ENCODE data around the gene PCBP3.
"Not testable (repeated sequence)": the region's sequence is repeated elsewhere in the genome, so short reads cannot be mapped to it uniquely, and the experiment has no call there.

PCBP3 gene

DNA sequence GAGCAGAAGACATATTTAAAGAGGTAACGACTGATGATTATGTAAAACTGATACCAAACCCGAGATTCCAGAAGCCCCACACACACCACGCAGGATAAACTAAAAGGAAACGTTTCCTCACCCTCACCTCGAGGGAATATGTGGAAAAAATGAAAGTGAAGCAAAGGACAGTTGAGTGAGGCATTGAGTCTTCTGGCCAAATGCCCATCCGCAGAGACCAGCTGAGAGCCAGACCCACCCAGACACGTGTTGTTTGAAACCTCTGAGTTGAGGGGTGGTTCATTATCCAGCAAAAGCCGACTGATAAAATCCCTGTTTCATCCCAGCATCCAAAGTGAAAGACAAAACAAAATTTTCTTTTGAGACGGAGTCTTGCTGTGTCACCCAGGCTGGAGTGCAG is 29.6 kb upstream of the PCBP3 start:
- peak; percentile 21 for DNase-seq

DNA sequence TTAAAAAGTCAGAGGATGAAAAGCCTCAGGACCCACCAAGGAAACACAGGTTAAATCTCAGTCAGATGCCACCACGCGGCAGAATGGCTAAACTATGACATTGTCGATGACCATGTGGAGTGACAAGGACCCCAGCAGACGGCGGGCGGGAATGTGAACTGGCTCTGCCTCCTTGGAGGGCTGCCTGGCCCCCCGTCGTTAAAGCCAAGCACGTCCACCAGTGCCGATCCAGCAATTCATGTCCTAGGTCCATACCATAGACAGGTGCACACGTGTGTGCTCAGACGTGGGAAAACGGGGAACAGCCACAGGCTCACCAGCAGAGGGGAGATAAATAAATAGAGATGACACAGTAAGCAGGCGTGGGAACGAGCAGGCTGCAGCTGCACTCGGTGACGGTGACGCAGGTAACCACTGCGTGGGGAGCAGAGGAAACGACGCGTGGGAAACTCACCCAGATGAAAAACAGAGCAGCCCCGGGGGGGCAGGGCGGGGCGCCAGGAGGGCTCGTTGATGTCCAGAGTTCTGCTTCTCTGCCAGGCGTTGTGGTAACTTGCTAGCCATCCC is 28.3 kb upstream of the PCBP3 start:
- DNase-seq, result peak; percentile 29

DNA sequence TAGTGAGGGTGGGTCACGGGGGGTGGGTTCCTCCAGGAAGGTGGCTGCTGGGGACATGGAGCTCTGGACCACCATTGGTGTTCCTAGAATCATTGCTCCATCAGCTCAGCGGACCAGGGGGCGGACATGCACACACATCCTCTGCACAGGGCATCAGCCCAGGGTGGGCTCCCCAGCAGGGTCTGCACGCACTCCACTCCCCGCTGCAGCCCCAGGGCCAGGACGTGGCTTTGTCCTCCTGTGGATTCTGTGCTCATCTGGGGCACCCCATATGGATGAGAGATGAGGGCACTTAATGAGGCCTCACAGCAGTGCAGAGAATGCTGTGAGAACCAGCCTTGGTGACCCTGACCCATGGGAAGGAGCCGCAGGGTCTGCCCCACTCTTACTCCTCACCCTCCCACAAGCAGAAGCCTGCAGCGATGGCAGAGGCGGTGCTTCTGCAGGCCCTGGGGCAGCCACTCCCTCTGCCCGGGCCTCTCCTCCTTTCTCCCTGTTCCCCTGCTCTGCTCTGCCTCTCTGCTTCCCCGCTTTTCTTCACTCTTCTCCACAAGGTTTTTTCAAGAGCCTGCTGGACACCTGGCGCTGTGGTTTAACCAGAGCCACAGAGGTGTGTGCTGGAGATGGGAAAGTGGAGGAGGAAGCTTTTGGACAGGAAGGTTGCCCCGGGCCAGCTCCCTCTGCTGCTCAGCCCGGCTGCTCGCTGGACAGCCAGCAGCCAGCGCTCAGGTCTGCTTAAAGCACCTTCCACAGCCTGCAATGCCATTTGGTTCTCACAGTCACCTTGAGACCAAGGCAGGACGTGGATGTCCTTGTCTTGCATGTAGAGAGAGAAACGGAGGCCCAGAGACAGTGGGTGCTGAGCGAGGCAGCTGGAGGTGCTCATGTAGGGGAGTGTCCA is 26.3 kb upstream of the PCBP3 start:
- DNase-seq, result peak; percentile 33

DNA sequence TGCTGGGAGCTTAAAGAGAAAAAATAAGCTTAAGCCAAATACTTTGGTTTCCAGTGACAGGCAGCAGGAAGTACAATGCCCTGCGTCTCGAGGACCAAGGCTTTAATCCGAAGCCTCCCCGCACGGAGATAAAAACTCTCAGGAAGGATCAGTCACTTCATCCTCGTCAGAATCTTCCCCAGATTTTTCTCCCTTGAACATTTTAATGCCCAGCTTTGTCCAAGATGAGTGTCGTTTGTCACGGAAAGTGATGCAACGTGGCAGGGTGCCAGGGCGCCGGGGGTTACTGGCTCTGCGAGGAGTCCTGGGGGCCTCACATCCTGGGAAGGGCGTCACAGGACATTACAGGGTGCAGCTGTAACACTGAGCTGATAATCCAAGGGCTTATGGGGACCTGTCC is 25.2 kb upstream of the PCBP3 start:
- DNase-seq, result peak; percentile 45

DNA sequence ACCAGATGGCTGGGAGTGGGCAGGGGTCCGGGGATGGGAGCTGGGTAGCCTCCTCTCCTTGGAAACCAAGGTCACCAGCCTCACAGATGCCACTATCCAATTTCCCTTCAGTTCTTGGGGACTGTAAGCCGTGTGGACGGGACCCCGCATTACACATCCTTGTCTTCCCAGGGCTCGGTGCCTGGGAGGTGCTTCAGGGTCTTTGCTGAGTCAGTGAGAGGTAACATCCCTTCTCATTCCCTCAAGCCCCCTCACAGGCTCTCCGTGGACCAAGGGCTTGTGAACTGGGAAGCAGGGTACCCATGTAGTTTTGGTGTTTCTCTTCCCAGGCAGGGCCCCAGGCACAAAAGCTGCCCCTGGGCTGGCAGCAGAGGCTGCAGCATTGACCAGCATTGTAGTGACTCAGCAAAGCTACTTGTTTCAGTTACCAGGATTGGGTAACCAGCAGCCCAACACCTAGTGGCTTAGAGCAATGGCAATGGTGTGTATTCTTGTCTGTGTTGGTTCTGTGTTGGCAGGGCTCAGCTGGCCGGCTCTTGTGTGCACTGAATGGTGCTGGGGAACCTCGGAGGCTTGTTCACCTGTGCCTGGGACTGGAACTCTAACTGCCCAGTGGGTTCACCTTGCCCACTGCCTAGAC is 24.6 kb upstream of the PCBP3 start:
- peak; percentile 10 for DNase-seq

DNA sequence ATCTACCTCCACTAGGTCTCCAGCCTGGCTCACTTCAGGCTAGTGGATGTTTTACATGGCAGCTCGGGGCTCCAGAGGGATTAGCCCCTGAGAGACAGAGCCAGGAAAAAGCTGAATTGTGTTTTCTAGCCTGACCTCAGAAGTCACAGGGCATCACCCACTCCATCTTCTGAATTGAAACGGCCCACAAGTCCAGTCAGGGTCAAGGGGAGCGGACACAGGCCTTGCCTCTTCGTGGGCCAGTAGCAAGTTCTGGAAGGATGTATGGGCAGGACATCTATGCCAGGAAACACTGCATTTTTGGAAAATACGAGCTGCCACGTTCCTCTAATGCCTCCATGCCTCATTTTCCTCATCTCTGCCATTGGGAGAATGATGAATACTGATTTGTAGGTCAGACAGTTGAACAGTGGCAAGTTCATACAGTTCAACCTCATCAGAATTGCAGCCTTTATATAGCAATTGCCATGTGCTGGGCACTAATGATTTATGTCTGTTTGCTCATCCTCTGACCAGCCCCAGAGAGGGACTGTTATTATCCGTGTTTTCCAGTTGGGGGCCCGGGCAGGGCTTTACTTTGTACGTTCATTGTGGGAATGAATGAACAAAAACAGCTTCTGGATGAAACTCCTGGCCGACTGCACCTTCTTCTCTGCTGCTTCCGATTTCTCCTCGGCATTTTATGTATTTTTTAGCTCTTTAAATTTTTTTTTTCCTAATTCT is 23.2 kb upstream of the PCBP3 start:
- DNase-seq, result no peak

- DNase-seq, result not testable (repeated sequence)
Observed at GRCh38 chr21:45621435-45622331, 21.8 kb upstream of the PCBP3 start.

- no peak for DNase-seq
Observed at GRCh38 chr21:45622416-45623097, 21.0 kb upstream of the PCBP3 start.

- DNase-seq, result no peak
Observed at GRCh38 chr21:45623436-45623835, 20.1 kb upstream of the PCBP3 start.

- DNase-seq, result not testable (repeated sequence)
Observed at GRCh38 chr21:45626127-45626526, 17.4 kb upstream of the PCBP3 start.

DNA sequence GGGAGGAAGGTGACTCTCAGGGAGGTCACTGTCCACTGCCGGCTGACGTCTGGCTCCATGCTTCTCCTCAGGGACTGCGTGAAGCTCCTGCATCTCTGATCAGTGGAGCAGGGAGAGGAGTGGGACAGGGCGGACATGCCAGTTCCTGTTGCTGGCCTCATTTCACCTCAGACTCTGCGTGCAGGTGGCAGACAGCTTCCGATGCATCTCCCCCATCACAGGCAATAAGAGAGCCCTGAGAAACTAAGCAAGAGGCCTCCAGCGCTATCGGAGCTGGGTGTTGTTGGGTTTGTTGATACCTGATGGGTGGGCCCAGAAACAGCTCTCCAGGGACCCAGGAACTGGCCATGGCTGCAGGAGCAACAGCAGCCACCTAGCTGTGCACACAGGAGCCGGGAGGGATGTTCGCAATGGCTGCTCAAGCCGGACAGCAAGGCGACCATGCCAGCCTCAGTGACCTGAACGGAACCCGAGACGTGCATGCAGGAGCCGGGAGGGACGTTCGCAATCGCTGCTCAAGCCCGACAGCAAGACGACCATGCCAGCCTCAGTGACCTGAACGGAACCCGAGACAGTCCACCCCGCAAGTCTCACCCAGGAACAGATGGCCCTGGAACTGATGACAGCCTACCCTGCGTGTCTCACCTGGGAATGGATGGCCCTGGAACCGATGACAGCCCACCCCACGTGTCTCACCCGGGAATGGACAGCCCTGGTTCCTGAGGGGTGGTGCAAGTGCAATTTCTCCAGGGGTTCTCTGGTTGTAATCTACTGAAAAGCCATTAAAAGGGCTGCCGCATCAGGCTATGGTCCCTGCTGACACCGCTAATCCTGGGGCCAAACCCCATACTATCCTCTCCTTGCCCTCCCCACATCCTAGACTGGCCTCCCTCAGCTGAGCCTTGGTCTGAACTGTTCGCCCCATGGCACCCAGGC is 14.2 kb upstream of the PCBP3 start:
- no peak for DNase-seq

- DNase-seq, result no peak
Observed at GRCh38 chr21:45630066-45630694, 13.3 kb upstream of the PCBP3 start.

- DNase-seq, result no peak
Observed at GRCh38 chr21:45630876-45631275, 12.6 kb upstream of the PCBP3 start.

DNA sequence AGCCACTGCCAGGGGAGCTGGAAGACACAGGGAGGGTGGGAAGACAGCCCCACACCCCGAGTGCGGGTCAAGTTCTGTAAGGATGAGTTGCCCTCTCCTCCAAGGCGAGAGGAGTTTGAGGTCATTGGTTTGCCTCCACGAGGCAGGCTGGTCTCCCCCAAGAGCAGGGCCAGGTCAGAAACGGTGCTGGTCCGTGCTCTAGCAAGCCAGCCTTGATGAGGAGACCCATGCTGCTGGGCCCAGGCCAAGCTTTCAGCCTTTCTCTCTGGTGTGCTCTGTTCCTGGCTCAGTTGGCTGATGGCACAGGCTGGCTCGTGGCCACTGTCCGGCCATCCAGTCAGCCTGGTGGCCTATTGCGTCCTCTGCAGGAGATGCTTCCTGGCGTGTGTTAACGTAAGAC is 12.0 kb upstream of the PCBP3 start:
- no peak for DNase-seq

DNA sequence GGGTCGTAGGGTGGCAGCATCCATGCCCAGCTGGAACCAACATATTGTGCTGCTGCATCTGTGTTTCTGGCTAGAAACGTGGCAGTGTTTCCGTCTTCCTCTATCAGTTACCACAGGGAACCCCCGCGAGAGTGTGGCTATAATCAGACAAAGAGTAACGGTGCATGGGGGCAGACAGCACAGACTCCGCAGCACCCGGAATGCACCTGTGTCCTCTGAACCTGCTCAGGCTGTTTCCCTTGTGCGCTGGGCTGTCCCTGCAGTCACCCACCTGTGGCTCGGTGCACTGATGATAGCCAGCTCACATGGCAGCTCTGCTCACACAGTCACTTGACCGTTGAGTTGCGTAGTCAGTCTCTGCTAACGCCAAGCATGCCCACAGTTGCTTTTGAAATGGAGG is 11.4 kb upstream of the PCBP3 start:
- DNase-seq, result no peak

GRCh38 chr21:45632637-45633251 is 10.8 kb upstream of the PCBP3 start:
- DNase-seq, result no peak

DNA sequence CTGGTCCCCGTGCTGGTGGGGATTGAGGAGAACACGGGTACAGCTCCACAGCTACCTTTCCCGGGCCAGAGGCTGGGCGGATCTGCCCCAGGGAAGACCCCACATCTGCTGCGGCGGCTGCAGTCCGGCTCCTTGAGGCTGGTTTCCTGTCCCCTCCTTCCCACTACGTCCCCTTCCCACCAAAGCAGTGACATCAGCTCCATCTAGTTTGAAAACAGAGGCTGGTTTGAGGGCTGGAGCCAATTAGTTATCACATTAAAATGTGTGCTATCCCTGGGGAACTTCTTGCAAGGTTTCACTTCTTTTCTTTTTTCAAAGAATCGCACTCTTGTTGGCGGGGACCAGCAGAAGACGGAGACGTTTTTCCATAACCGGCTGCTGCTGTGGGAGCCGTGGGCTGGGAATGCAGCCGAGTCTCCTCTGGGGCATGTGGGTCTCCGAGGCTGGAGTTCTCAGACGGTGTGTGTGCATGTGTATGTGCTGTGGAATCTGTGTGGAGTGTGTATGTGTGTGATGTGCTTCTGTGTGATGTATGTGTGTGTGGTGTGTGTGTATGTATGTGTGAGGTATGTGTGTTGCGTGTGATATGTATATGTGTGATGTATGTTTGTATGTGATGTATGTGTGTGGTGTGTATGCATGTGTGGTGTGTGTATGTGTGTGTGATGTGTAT is 8.9 kb upstream of the PCBP3 start:
- DNase-seq, result no peak

- no peak for DNase-seq
Observed at GRCh38 chr21:45635271-45636151, 8.0 kb upstream of the PCBP3 start.

Data from right forelimb (tissue), 1 donor.